Stomach (tissue), 4 donors: Measurements from ENCODE around the gene LARGE1.

Experiments
- EP300 ChIP-seq: sonication (generic); formaldehyde crosslinking; IDR thresholded peaks from one replicate; pipeline ENCODE4 v1.6.1; 2017; ENCODE audit warnings: antibody characterized with exemption
- TF ChIP-seq, protein P1 (sequence below), 7 experiments: fragments of 450-650 bp in 4 of 7; fragments of 200-600 bp in 3 of 7; sonication (generic) in 3 of 7; IDR thresholded peaks; one replicate each; pipeline ENCODE4 v1.5.1; 2016 to 2019; ENCODE audit warnings: antibody characterized with exemption in 7 of 7, control low read depth in 2 of 7, mild to moderate bottlenecking in 1 of 7

DNA sequence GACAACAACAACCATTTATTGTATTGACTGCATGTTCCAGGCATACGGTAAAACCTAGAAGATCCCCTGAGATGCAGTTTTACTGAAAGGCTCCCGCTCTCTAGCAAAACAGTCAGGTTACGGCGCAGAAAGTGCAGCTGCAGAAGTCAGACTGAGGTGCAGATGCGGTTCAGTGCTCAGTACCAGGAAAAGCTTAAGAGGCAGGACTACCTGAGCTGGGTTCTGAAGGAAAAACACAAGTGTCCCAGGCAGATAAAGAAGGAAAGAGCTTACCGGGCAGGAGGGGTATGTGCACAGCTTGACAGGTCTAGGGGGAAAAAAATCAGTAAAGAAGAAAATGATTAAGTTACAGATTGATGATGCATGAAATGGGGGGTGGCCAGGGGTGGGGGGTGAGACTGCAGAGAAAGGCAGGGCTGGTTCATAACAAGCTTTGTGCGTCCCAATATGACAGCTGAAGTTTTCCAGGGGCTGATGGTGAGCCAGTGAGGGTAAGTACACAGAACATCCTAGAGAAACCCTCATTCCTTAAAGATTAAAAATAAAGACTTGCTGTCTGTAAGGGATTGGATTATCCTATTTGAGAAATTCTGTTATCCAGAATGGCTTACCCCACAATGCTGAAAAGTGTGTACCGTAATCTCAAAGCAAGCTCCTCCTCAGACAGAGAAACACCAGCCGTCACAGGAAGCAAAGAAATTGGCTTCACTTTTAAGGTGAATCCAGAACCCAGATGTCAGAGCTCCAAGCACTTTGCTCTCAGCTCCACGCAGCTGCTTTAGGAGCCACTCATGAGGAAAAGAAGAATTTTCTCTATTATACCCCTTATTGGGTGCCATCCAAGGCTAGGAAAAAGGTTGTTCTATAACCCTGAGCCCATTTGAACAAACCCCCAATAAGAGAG, 11.9 kb downstream of the LARGE1 start:
- TF ChIP-seq, protein P1, sequence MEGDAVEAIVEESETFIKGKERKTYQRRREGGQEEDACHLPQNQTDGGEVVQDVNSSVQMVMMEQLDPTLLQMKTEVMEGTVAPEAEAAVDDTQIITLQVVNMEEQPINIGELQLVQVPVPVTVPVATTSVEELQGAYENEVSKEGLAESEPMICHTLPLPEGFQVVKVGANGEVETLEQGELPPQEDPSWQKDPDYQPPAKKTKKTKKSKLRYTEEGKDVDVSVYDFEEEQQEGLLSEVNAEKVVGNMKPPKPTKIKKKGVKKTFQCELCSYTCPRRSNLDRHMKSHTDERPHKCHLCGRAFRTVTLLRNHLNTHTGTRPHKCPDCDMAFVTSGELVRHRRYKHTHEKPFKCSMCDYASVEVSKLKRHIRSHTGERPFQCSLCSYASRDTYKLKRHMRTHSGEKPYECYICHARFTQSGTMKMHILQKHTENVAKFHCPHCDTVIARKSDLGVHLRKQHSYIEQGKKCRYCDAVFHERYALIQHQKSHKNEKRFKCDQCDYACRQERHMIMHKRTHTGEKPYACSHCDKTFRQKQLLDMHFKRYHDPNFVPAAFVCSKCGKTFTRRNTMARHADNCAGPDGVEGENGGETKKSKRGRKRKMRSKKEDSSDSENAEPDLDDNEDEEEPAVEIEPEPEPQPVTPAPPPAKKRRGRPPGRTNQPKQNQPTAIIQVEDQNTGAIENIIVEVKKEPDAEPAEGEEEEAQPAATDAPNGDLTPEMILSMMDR (IDR thresholded peaks at IDR 0.05): no peak
- TF ChIP-seq EP300: no peak
